Measurements from ENCODE around the gene PIBF1.
"Not testable (repeated sequence)": the region's sequence is repeated elsewhere in the genome, so short reads cannot be mapped to it uniquely, and the experiment has no call there.

Gene PIBF1

GRCh38 chr13:72820156-72820897 lies 38.4 kb downstream of the PIBF1 start:
- H3K36me3 ChIP-seq (ENCODE audit: control insufficient read depth in 2 of 2, insufficient read depth in 2 of 2, low read length in 2 of 2): peaks cover 3 to 4% of the 10 kb centered on the region in 2 donors
- H3K4me1 ChIP-seq (ENCODE audit: control insufficient read depth in 2 of 2, insufficient read depth in 2 of 2, low read length in 2 of 2): no peaks in the 10 kb centered on the region
- H3K9me3 ChIP-seq (ENCODE audit: control insufficient read depth in 2 of 2, low read length in 2 of 2): no peaks in the 10 kb centered on the region
- H3K9ac ChIP-seq (ENCODE audit: low read depth in 1 of 2, low read length in 2 of 2): no peak overlapping the region
- H3K27me3 ChIP-seq (ENCODE audit: control insufficient read depth in 2 of 2, insufficient read depth in 2 of 2, low read length in 2 of 2): no peaks in the 10 kb centered on the region
- H3K27ac ChIP-seq (ENCODE audit: low read depth in 2 of 2, low read length in 2 of 2): no peak overlapping the region
- no peak overlapping the region for H3K4me3 ChIP-seq (ENCODE audit: low read length in 2 of 2)

GRCh38 chr13:72820898-72821279 lies 39.0 kb downstream of the PIBF1 start:
- Histone ChIP-seq H3K4me3 (ENCODE audit: low read length in 2 of 2) (no peak overlapping the region), H3K27ac (ENCODE audit: low read depth in 2 of 2, low read length in 2 of 2) (no peak overlapping the region), H3K4me1 (ENCODE audit: control insufficient read depth in 2 of 2, insufficient read depth in 2 of 2, low read length in 2 of 2) (no peaks in the 10 kb centered on the region), H3K36me3 (ENCODE audit: control insufficient read depth in 2 of 2, insufficient read depth in 2 of 2, low read length in 2 of 2) (peaks cover 3 to 4% of the 10 kb centered on the region in 2 donors), H3K27me3 (ENCODE audit: control insufficient read depth in 2 of 2, insufficient read depth in 2 of 2, low read length in 2 of 2) (no peaks in the 10 kb centered on the region), H3K9me3 (ENCODE audit: control insufficient read depth in 2 of 2, low read length in 2 of 2) (no peaks in the 10 kb centered on the region), H3K9ac (ENCODE audit: low read depth in 1 of 2, low read length in 2 of 2) (no peak overlapping the region)

GRCh38 chr13:72823081-72823480 lies 41.1 kb downstream of the PIBF1 start:
- Histone ChIP-seq H3K9me3 (ENCODE audit: control insufficient read depth in 2 of 2, low read length in 2 of 2) (no peaks in the 10 kb centered on the region), H3K9ac (ENCODE audit: low read depth in 1 of 2, low read length in 2 of 2) (no peak overlapping the region), H3K4me3 (ENCODE audit: low read length in 2 of 2) (no peak overlapping the region), H3K27ac (ENCODE audit: low read depth in 2 of 2, low read length in 2 of 2) (no peak overlapping the region), H3K4me1 (ENCODE audit: control insufficient read depth in 2 of 2, insufficient read depth in 2 of 2, low read length in 2 of 2) (no peaks in the 10 kb centered on the region), H3K27me3 (ENCODE audit: control insufficient read depth in 2 of 2, insufficient read depth in 2 of 2, low read length in 2 of 2) (no peaks in the 10 kb centered on the region), H3K36me3 (ENCODE audit: control insufficient read depth in 2 of 2, insufficient read depth in 2 of 2, low read length in 2 of 2) (peaks cover 7% of the 10 kb centered on the region in 2 donors)

- Histone ChIP-seq H3K4me1 (ENCODE audit: control insufficient read depth in 2 of 2, insufficient read depth in 2 of 2, low read length in 2 of 2) (no peaks in the 10 kb centered on the region), H3K4me3 (ENCODE audit: low read length in 2 of 2) (no peak overlapping the region), H3K9ac (ENCODE audit: low read depth in 1 of 2, low read length in 2 of 2) (no peak overlapping the region), H3K27ac (ENCODE audit: low read depth in 2 of 2, low read length in 2 of 2) (no peak overlapping the region), H3K27me3 (ENCODE audit: control insufficient read depth in 2 of 2, insufficient read depth in 2 of 2, low read length in 2 of 2) (no peaks in the 10 kb centered on the region), H3K9me3 (ENCODE audit: control insufficient read depth in 2 of 2, low read length in 2 of 2) (no peaks in the 10 kb centered on the region), H3K36me3 (ENCODE audit: control insufficient read depth in 2 of 2, insufficient read depth in 2 of 2, low read length in 2 of 2) (peaks cover 7% of the 10 kb centered on the region in 2 donors)
These were observed 41.8 kb downstream of the PIBF1 start for GRCh38 chr13:72823724-72824123.

GRCh38 chr13:72834601-72835000 lies 52.7 kb downstream of the PIBF1 start:
- Histone ChIP-seq H3K36me3 (ENCODE audit: control insufficient read depth in 2 of 2, insufficient read depth in 2 of 2, low read length in 2 of 2) (peaks cover 5 to 9% of the 10 kb centered on the region in 2 donors), H3K27ac (ENCODE audit: low read depth in 2 of 2, low read length in 2 of 2) (no peak overlapping the region), H3K4me1 (ENCODE audit: control insufficient read depth in 2 of 2, insufficient read depth in 2 of 2, low read length in 2 of 2) (no peaks in the 10 kb centered on the region), H3K9me3 (ENCODE audit: control insufficient read depth in 2 of 2, low read length in 2 of 2) (no peaks in the 10 kb centered on the region), H3K27me3 (ENCODE audit: control insufficient read depth in 2 of 2, insufficient read depth in 2 of 2, low read length in 2 of 2) (no peaks in the 10 kb centered on the region), H3K4me3 (ENCODE audit: low read length in 2 of 2) (no peak overlapping the region), H3K9ac (ENCODE audit: low read depth in 1 of 2, low read length in 2 of 2) (no peak overlapping the region)

- Histone ChIP-seq H3K4me3 (ENCODE audit: low read length in 2 of 2) (no peak overlapping the region), H3K9ac (ENCODE audit: low read depth in 1 of 2, low read length in 2 of 2) (no peak overlapping the region), H3K4me1 (ENCODE audit: control insufficient read depth in 2 of 2, insufficient read depth in 2 of 2, low read length in 2 of 2) (peaks cover 0 to 4% of the 10 kb centered on the region in 2 donors), H3K9me3 (ENCODE audit: control insufficient read depth in 2 of 2, low read length in 2 of 2) (no peaks in the 10 kb centered on the region), H3K27ac (ENCODE audit: low read depth in 2 of 2, low read length in 2 of 2) (peak overlapping the region in 1 of 2 donors; percentile 12), H3K27me3 (ENCODE audit: control insufficient read depth in 2 of 2, insufficient read depth in 2 of 2, low read length in 2 of 2) (no peaks in the 10 kb centered on the region), H3K36me3 (ENCODE audit: control insufficient read depth in 2 of 2, insufficient read depth in 2 of 2, low read length in 2 of 2) (peaks cover 6 to 7% of the 10 kb centered on the region in 2 donors)
These were observed 58.0 kb downstream of the PIBF1 start for GRCh38 chr13:72839831-72840426.

GRCh38 chr13:72842991-72843390 lies 61.1 kb downstream of the PIBF1 start:
- H3K9me3 ChIP-seq (ENCODE audit: control insufficient read depth in 2 of 2, low read length in 2 of 2): no peaks in the 10 kb centered on the region
- H3K27me3 ChIP-seq (ENCODE audit: control insufficient read depth in 2 of 2, insufficient read depth in 2 of 2, low read length in 2 of 2): no peaks in the 10 kb centered on the region
- no peak overlapping the region for H3K9ac ChIP-seq (ENCODE audit: low read depth in 1 of 2, low read length in 2 of 2)
- H3K36me3 ChIP-seq (ENCODE audit: control insufficient read depth in 2 of 2, insufficient read depth in 2 of 2, low read length in 2 of 2): peaks cover 0 to 17% of the 10 kb centered on the region in 2 donors
- H3K27ac ChIP-seq (ENCODE audit: low read depth in 2 of 2, low read length in 2 of 2): no peak overlapping the region
- no peak overlapping the region for H3K4me3 ChIP-seq (ENCODE audit: low read length in 2 of 2)
- peaks cover 0 to 4% of the 10 kb centered on the region in 2 donors for H3K4me1 ChIP-seq (ENCODE audit: control insufficient read depth in 2 of 2, insufficient read depth in 2 of 2, low read length in 2 of 2)

GRCh38 chr13:72845148-72845547 lies 63.2 kb downstream of the PIBF1 start:
- not testable (repeated sequence) for H3K4me3 ChIP-seq (ENCODE audit: low read length in 2 of 2); H3K4me1 ChIP-seq (ENCODE audit: control insufficient read depth in 2 of 2, insufficient read depth in 2 of 2, low read length in 2 of 2); H3K27ac ChIP-seq (ENCODE audit: low read depth in 2 of 2, low read length in 2 of 2); H3K9ac ChIP-seq (ENCODE audit: low read depth in 1 of 2, low read length in 2 of 2); H3K9me3 ChIP-seq (ENCODE audit: control insufficient read depth in 2 of 2, low read length in 2 of 2); H3K27me3 ChIP-seq (ENCODE audit: control insufficient read depth in 2 of 2, insufficient read depth in 2 of 2, low read length in 2 of 2)
- H3K36me3 ChIP-seq (ENCODE audit: control insufficient read depth in 2 of 2, insufficient read depth in 2 of 2, low read length in 2 of 2): peaks cover 0 to 17% of the 10 kb centered on the region in 2 donors

GRCh38 chr13:72849571-72849970 lies 67.6 kb downstream of the PIBF1 start:
- Histone ChIP-seq H3K27me3 (ENCODE audit: control insufficient read depth in 2 of 2, insufficient read depth in 2 of 2, low read length in 2 of 2) (no peaks in the 10 kb centered on the region), H3K4me1 (ENCODE audit: control insufficient read depth in 2 of 2, insufficient read depth in 2 of 2, low read length in 2 of 2) (no peaks in the 10 kb centered on the region), H3K9me3 (ENCODE audit: control insufficient read depth in 2 of 2, low read length in 2 of 2) (no peaks in the 10 kb centered on the region), H3K36me3 (ENCODE audit: control insufficient read depth in 2 of 2, insufficient read depth in 2 of 2, low read length in 2 of 2) (peaks cover 12 to 23% of the 10 kb centered on the region in 2 donors), H3K4me3 (ENCODE audit: low read length in 2 of 2) (no peak overlapping the region), H3K9ac (ENCODE audit: low read depth in 1 of 2, low read length in 2 of 2) (no peak overlapping the region), H3K27ac (ENCODE audit: low read depth in 2 of 2, low read length in 2 of 2) (no peak overlapping the region)

- Histone ChIP-seq H3K9me3 (ENCODE audit: control insufficient read depth in 2 of 2, low read length in 2 of 2) (no peaks in the 10 kb centered on the region), H3K27me3 (ENCODE audit: control insufficient read depth in 2 of 2, insufficient read depth in 2 of 2, low read length in 2 of 2) (no peaks in the 10 kb centered on the region), H3K4me1 (ENCODE audit: control insufficient read depth in 2 of 2, insufficient read depth in 2 of 2, low read length in 2 of 2) (no peaks in the 10 kb centered on the region), H3K36me3 (ENCODE audit: control insufficient read depth in 2 of 2, insufficient read depth in 2 of 2, low read length in 2 of 2) (peaks cover 12 to 26% of the 10 kb centered on the region in 2 donors), H3K4me3 (ENCODE audit: low read length in 2 of 2) (no peak overlapping the region), H3K27ac (ENCODE audit: low read depth in 2 of 2, low read length in 2 of 2) (no peak overlapping the region), H3K9ac (ENCODE audit: low read depth in 1 of 2, low read length in 2 of 2) (no peak overlapping the region)
These were observed 69.2 kb downstream of the PIBF1 start for GRCh38 chr13:72850959-72851677.

Data from mucosa of rectum (tissue), 2 donors.